ENCODE results near the gene PRAC2.
A peak's percentile ranks its signal among the peaks of the same experiment; 100 is the strongest.

Gene PRAC2

DNA sequence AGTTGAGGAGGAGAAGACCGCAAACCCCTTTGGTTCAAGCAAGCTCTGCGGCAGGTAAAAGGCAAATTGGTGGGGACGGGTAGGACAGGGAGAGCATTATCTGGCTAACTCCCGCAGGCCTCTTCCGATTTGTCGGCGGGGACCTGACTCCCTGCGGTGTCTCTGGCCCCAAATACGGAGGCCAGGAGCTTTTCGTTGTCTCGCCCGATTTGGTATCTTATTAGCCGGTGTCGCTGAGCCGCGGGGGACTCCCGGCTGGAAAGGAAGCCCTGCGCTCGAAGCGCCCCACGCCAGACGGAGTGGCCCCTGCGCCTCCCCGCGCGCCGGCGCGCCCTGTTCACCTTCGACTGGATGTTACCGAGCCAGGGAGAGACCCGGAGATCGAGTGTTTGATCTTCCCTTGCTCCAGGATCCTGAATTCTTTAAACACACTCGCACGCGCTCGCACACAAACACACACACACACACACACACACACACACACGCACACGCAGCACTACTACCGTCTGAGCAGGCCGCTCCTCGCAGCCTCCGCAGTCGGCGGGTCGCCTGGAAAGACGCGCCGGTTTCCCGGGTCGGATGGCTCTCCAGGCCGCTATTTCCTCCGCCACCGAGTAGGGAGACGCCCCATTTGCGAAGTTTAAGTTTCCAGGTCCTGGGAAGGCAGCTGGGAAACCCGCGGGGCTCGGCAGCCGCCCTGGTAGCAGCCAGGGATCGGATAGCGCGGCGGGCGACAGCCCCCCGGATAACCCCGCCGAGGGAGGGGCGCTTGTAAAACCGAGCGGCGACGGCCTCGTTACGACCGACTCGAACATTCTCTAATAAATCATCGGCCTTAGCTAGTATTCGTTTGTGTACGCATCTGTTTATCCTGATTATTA, 4.0 kb upstream of the PRAC2 start:
- DNase-seq: peak in 1 of 42 donors; percentile 13
- intact Hi-C loops (cut with DNase I): no loop called here

DNA sequence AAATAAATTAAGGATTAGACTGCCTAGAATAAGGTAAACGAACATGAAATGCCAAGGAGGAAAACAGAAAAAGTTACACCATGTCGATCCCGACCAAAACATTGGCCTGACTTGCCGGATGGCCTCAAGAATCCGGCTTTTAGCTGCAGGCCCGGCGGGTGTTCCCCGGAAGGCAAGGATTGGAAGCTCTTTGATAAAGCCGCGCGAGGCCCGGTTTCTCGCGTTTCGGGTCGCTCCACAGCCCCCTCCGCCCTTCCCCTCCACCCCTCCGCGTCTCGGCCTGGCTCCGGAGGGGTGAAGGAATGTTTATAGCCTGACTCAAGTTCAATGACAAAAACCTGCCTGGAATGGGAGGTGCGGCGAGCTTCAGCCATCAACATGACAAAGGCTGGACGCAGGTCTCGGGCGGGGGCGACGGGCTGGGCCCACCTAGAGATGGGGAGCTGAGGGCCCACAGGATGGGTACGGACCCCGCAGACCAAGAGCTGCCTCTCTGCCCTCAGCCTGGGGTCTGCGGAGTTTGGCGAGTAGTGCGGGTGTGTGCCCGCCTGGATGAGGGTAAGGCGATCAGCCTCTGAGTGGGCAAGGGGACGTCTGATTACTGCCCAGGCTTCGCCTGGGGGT, 3.2 kb upstream of the PRAC2 start:
- no peak for DNase-seq
- intact Hi-C loops (cut with DNase I): no loop called here

DNA sequence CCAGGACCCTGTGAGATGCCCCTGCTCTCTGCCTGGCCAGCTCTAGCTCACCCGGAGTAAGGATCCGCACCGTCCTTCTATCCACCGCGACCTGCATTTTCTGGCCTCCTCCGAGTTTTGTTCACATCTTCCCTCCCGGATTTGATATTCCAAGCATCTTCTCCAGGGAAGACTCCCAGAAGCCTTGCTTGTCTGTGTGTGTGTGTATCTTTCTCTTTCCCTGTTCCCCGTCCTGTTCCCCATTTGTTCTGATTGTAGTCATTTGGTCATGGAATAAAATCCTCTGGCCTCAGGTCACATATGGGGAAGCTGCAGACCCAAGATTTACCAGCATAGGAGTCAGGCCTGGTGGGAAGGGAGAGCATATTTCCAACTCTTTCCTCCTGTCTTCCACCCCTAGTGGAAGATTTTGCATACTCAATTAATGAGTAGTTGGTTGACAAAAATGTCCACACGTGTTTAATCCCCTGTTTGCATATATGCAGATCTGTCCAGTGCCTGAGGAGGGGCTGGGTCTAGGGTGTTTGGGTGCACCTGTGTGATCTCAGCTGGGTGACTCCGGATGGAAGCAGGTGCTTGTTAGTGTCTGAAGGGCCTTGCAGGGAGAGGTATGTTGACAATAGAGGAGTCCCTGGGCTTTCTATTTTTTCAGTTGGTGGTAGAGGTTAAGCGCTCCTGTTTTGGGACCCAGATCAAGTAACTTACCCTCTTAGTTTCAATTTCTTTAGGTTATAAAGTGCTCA, 2.5 kb upstream of the PRAC2 start:
- intact Hi-C loops (cut with DNase I): no loop called here
- no peak for DNase-seq

DNA sequence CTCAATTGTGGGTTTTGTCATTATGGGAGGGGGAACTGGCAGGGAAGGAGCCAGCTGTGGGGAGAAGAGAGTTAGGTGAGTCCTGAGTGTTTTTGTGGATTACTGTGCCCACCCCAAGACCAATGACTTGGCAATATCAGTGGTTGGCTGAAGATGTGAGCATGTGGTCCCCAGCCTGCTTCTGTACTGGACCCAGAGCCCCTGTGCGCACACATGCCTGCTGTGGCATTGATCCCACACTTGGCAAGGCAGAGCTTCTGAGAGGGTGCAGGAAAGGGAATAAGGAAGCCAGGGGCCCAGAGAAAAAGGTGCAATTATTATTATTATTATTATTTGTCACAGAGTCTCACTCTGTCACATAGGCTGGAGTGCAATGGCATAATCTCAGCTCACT, 2.0 kb upstream of the PRAC2 start:
- DNase-seq: no peak
- intact Hi-C loops (cut with DNase I): no loop called here

DNA sequence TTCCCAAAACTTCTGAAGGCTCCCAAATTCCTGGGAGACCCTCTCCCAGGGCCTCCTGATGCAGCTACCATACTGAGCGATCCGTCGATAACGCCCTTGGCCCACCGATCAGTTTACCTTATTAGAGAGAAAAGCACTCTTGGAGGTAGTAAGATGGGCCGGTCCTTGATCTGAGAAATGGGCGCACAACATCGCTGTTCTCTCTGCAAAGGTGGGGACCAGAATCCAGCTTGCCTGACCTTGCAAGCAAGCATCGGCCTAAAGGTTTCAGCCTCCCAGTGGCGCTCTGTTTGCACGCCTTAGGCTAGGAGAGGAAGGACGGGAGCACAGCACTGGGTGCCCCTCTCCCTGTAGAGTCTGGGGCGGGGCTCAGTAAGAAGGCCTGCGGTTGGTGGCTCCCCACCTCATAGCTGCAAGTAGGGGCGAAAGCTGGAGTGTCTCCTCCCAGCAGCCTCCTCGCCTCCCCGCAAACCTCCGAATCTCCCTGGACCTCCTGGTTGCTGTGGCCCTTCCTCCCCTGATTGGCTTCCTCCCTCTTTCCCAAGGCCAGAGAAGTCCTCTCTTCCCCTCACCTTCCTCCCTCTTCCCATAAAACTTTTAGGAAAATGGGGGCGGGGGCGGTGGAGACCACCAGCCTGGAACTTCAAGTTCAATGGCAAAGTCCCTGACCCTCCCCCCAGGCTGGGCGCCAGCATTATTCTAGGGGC, 631 bp upstream of the PRAC2 start, which contains the start of gene PRAC1:
PRAC1 (minus strand) TSS at position 318 of the 707 bp plus-strand sequence; CDS start at position 192, 126 bp downstream.
- intact Hi-C loops (cut with DNase I): no loop called here
- no peak for DNase-seq

DNA sequence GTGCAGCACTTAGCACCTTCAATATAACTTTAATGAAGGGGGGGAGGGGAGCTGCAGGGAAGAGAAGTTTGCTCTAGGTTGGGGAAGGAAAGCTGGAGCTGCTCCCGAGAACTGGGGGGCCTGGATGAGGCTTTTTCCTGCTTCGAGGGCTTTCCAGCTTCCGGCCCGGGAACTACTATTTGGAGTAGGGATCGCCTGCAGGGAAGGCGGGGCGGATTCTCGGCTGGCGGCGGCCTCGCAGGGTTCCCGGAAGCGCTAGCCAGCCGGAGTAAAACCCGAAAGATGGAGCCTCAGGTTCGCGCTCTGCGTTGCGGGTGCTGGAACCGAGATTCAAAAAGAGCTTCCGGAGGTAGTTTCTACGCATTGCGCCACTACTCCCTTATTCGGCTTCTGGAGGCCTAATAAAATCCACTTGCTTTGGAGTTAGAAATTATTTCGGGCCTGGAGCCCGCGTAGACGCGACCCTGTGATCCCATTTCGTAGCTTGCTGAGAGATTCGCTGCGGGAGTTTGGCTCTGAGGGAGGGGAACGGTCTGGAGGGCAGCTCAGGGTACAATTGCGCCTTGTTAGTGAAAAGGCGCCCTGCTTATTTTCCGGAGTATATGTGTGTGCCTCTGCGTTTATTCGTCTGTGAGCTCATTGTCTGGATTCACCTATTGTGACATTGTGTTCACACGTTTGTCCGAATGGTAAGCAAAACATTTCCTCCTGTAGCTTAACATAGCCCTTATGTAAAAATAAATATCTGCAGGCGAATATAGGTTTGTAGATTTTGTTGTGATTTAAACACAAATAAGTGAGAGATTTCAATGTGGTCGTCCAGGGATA, 652 bp downstream of the PRAC2 start:
- intact Hi-C loops (cut with DNase I): no loop called here
- DNase-seq: no peak

DNA sequence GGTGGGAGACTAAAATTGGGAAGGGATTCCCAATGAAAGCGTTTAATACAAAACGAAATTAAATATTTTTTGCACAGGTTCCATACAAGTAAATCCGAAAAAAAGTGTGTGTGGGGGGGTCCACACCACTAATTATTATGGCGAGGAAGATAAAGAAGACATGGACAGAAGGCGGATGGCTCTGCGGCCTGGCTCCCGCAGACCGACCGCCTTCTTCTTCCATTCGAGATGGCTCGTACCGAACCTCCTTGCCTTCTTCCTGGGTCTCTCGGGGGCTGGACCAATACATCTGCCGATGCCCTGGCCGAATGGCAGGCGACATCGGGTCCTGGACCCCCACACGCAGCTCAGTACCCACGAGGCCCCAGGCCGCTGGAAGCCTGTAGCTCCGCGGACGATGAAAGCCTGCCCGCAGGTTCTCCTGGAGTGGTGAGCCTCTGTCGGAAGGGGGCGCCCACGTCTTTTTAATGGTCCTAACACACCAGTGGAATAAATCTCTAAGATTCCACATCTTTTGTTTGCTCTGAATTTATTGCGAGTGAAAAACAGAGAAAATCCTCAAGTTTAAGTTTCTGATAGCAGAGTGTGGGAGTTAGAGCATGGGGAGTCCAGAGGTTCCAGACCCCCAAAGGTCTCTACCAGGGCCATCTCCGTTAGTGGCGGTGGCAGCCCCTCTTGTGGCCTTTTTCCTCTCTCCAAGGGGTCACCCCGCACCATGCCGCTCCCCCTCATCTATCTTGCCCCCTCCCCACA, 1.4 kb downstream of the PRAC2 start:
- DNase-seq: peak; percentile 42 to 89 (median 74)
- intact Hi-C loops (cut with DNase I): no loop called here

DNA sequence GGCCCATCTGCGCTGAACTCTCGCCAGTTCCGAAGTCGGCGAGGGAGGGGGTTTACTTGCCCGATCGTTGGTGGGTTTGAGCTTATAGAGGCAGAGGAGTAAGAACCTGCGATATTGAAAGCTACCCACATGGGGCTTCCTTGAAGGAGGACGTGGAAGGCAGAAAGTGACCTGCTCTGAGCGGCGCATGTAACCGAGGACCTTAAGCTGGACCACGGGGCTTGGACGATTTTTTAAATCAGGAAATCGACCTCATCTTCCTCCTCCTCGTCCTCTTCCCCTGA, 2.0 kb downstream of the PRAC2 start:
- intact Hi-C loops (cut with DNase I): no loop called here
- DNase-seq: no peak

DNA sequence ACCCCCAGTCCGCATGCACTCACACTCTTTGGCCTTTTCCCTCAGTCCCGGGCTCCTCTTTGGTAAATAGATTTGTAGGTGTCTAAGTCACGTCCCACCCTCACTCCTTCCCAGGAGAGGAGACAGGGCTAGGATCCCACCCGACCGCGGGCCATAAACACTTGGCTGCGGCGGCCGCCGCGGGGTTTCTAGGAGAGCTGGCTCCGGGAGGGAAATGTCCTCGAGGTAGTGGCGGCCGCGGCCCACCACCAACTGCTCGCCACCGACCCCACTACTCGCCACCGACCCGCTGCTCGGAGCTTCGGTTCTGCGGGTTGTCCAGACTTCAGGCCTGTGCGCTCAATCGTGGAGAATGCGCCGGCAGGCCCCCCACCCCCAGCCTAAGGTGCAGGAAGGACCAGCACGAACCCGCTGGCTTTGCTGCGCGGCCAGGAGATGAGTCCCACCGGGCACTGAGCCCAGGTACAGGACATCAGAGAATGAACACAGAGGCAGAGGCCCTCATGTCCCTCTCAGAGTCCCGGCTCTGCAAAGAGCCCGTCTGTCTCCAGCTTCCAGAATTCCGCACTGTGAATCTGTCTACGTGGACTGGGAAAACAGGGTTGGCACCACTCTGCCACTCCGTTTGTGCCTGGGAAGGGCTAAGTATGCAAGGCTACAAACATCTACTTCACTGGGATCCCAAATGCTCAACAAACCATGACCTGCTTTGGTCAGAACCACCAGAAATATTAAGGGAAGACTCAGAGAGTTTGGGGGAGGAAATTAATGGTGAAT, 2.5 kb downstream of the PRAC2 start:
- intact Hi-C loops (cut with DNase I): no loop called here
- DNase-seq: no peak

DNA sequence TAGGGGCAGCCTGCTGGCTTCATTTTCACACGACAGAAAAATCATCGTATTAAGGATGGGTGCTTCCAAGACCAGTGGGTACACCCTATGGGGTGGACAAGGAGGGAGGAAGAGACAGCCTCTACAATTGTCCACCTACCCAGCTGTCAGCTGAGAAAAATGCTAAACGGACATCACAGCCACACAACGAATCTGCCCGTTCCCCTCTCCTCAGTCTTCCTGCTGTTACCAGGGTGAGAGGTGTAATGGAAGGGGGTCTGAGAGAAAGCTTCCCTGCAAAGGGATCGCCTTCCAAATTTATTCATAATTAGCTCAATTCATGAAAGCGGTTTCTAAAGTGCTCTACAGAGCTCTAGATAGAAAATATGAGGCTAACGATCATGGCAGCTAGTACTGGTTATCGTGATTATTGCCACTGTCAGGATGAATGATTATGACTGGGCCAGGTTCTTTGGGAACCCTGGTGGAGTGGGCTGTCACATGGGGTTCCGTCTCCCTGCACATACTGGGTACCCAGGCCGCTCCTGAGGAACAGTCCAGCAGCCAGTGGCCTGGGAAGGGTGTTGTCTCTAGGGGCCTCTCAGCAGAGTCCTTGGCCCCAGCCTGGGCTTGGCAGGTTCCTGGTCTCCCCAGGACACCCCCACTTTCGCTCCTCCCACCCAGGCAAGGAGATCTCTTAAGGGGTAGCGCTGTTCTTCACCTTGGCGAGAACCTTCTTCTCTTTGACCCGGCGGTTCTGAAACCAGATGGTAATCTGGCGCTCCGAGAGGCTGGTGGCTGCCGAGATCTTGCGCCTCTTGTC, 3.3 kb downstream of the PRAC2 start:
- intact Hi-C loops (cut with DNase I): no loop called here

DNA sequence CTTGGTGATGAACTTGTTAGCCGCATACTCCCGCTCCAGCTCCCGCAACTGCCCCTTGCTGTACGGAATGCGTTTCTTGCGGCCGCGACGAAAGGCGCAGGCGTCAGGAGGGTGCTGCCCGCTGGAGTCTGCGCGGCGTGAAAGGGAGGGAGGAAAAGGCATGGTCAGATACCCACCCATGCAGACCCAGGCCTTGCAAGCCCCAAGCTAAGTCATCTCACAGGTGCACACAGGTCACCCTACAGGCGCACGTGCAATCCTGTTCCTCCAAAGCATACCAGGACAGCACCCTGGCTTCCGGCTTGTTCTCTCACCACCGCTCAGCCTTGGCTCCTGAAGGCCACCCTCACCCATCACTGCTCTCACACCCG, 3.9 kb downstream of the PRAC2 start:
- no peak for DNase-seq
- intact Hi-C loops (cut with DNase I): no loop called here

More for the DNA sequence above, 3.3 kb downstream of the PRAC2 start:
- DNase-seq: no peak

DNA sequence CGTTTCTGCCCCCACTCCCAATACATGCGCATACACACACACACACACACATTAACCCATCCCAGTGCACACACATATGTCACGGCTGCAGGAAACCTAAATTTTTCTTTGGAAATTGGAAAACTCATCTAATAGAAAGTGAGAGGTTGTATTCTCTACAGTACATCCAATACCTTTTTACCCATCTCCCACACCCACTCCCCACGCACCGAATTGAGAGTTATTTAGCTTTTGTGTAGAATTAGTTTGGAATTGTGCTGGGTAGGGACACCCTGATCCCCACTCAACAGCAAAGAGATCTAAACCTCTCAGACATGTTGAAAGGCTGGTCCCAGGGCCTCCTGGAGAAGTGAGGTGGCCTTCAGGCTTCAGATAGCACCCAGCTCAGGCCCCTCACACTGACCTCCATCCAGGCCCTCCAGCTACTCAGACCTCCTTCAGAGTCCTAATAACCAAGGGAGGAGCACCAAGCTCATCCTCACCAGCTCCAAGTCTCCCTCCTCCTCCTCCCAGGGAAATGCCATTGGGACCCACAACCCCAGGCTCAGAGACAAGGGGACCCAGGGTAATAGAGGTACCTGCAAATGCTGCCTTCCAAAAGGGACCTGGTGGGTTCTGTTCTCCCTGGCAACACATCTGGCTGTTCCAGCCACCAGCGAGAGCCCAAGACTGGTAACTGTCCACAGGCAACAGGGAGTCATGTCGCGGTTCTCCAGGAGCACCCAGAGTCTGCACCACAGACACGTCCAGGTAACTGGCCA, 4.6 kb downstream of the PRAC2 start:
- intact Hi-C loops (cut with DNase I): no loop called here

DNA sequence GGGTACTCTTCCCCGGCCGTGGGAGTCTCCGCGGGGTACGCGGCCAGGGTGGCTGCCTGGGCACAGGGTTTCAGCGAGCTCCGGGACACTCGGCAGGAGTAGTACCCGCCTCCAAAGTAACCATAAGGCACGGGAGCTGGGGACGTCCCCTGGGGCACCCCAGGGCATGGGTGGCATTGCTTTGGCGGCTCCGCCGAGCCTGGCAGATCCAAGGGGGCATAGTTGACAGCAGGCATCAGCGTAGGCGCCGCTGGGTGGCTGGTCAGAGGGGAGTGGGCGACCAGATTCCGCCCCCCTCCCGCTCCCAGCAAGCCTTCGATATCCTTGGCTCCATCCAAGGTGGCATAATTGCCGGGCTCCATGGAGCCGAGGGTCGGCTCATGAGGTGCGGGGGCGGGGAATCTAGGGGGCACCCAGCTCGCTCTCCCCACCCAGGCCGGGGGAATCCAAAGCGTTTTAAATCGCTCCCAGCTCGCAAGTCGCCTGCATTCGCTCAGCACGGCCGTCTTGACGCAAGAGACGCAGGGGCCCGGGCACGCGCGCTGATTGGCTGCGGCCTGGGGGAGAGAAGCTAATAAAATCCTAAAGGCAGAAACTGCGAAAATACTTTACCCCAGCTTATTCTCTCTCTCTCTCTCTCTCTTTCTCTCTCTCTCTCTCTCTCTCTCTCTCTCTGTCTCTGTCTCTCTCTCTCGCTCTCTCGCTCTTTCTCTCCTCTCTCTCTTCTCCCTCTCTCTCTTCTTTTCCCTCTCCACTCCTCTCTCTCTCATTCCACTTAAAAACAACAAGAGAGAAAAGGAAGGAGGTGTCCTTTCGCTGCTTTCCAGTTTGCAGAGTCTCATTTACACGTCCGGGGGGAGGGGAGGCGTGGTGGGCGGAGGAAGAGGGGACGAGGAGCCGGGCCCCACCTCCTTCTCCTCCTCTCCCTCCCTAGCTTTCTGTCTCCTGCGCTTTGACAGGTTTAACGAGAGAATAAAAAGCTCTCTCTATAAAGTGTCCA, 5.5 kb downstream of the PRAC2 start, which contains the start of gene HOXB13:
HOXB13 (minus strand) TSS at position 519 of the 1,000 bp plus-strand sequence; CDS start at position 362, 157 bp downstream.
- intact Hi-C loops (cut with DNase I): no loop called here
- no peak for DNase-seq

More for the DNA sequence above, 4.6 kb downstream of the PRAC2 start:
- no peak for DNase-seq

All from head of caudate nucleus (tissue), 42 donors.